K562 (cell line): Measurements from ENCODE around the gene CALCOCO2. TPM values are rescaled to one million over a fixed set of nuclear protein-coding genes. Genes with fewer than 3 reads are reported as not detected.

Experiments
- CBX1 ChIP-seq: sonication (generic); IDR thresholded peaks from 2 replicates; pipeline ENCODE4 v1.6.1; 2016; ENCODE audit warnings: antibody characterized with exemption, low read depth, mild to moderate bottlenecking
- CC2D1A ChIP-seq: fragments of 450-650 bp; IDR thresholded peaks from 2 replicates; pipeline ENCODE4 v1.6.1; 2017; ENCODE audit warnings: mild to moderate bottlenecking
- FOXA1 ChIP-seq: fragments of 450-650 bp; IDR thresholded peaks from 2 replicates; pipeline ENCODE4 v1.6.1; 2016; ENCODE audit warnings: mild to moderate bottlenecking, borderline replicate concordance
- MCM3 ChIP-seq: fragments of 450-650 bp; IDR thresholded peaks from 2 replicates; pipeline ENCODE4 v1.6.1; 2016
- MXI1 ChIP-seq: IDR thresholded peaks from 2 replicates; pipeline ENCODE4 v1.6.1; 2011; ENCODE audit warnings: low read depth, mild to moderate bottlenecking, improper control_type of control experiment, low read length
- NFATC3 ChIP-seq: fragments of 450-650 bp; IDR thresholded peaks from 2 replicates; pipeline ENCODE4 v1.6.1; 2017; ENCODE audit warnings: mild to moderate bottlenecking
- NR2C2 ChIP-seq, 2 experiments: fragments of 200-800 bp in 1 of 2; sonication (Bioruptor generic) in 1 of 2; sonication (generic) in 1 of 2; formaldehyde crosslinking in 1 of 2; IDR thresholded peaks; 2 replicates each; pipeline versions ENCODE4 v1.6.1 to v1.8.0; 2016 to 2022; ENCODE audit warnings: mild to moderate bottlenecking in 1 of 2, missing compliant biosample characterization in 1 of 2, missing genetic modification characterization in 1 of 2, missing genetic modification reagents in 1 of 2
- SRSF3 ChIP-seq: fragments of 200-400 bp; formaldehyde crosslinking; IDR thresholded peaks from 2 replicates; pipeline ENCODE4 v1.6.1; 2016; ENCODE audit warnings: mild to moderate bottlenecking, low read length, moderate library complexity; ENCODE audit not compliant: insufficient read depth
- SRSF9 ChIP-seq: fragments of 200-400 bp; formaldehyde crosslinking; IDR thresholded peaks from 2 replicates; pipeline ENCODE4 v1.6.1; 2017; ENCODE audit warnings: low read depth, low read length, borderline replicate concordance
- THRAP3 ChIP-seq: fragments of 450-650 bp; IDR thresholded peaks from 2 replicates; pipeline ENCODE4 v1.6.1; 2016; ENCODE audit warnings: mild to moderate bottlenecking, inconsistent platforms, borderline replicate concordance
- TRIM28 ChIP-seq: fragments of 450-650 bp; IDR thresholded peaks from 2 replicates; pipeline ENCODE4 v1.6.1; 2017
- ZFPM2 ChIP-seq: fragments of 250-450 bp; sonication (Bioruptor Pico); IDR thresholded peaks from 2 replicates; pipeline ENCODE4 v1.5.1; 2022; ENCODE audit warnings: mild to moderate bottlenecking
- polyA plus RNA-seq, 8 experiments: library from polyadenylated mRNA; depleted of rRNA in 4 of 8; stranded (reverse) in 5 of 8; unstranded in 3 of 8; fragments of >200 nt; fragmentation: Nextera tagmentation in 2 of 8; fragmentation: Illumina TruSeq in 1 of 8; extraction: Ambion mirVana in 2 of 8; extraction: Trizol in 1 of 8; gene quantifications; 2 replicates each; pipeline versions ENCODE4 v1.2.1 to v1.2.3, GENCODE V29; 2011 to 2014; ENCODE audit warnings: inconsistent platforms in 1 of 8, missing spikeins in 1 of 8
- total RNA-seq, 7 experiments: library from RNA; depleted of rRNA in 6 of 7; stranded (reverse); fragments of >200 nt in 6 of 7; fragmentation: Illumina TruSeq in 2 of 7; extraction: Trizol in 2 of 7; gene quantifications; 2 replicates each; pipeline versions ENCODE4 v1.2.1 to v1.2.3, GENCODE V29; 2011 to 2021; ENCODE audit warnings: low replicate concordance in 1 of 7
- TF ChIP-seq, protein P1 (sequence below): IDR thresholded peaks from 2 replicates; pipeline ENCODE4 v1.6.1; 2016; ENCODE audit warnings: missing genetic modification characterization, missing compliant biosample characterization
- TF ChIP-seq, protein P2 (sequence below): fragments of 250-450 bp; sonication (Bioruptor Pico); IDR thresholded peaks from 2 replicates; pipeline ENCODE4 v1.4.0; 2020; ENCODE audit warnings: mild to moderate bottlenecking, moderate library complexity, borderline replicate concordance
- TF ChIP-seq, protein P3 (sequence below): fragments of 250-450 bp; sonication (Bioruptor Pico); IDR thresholded peaks from 2 replicates; pipeline ENCODE4 v1.5.0; 2020; ENCODE audit warnings: mild to moderate bottlenecking, borderline replicate concordance
- TF ChIP-seq, protein P4 (sequence below): sonication (generic); formaldehyde crosslinking; IDR thresholded peaks from 2 replicates; pipeline ENCODE4 v1.8.0; 2022; ENCODE audit warnings: missing genetic modification reagents, mild to moderate bottlenecking, borderline replicate concordance

Gene CALCOCO2
- total and polyA plus RNA-seq, 9 of the 15 experiments (the other 6 are each of a cell fraction or from before 2014, with no cell fraction given): 24.1 to 87.3 (median 67.5) TPM

DNA sequence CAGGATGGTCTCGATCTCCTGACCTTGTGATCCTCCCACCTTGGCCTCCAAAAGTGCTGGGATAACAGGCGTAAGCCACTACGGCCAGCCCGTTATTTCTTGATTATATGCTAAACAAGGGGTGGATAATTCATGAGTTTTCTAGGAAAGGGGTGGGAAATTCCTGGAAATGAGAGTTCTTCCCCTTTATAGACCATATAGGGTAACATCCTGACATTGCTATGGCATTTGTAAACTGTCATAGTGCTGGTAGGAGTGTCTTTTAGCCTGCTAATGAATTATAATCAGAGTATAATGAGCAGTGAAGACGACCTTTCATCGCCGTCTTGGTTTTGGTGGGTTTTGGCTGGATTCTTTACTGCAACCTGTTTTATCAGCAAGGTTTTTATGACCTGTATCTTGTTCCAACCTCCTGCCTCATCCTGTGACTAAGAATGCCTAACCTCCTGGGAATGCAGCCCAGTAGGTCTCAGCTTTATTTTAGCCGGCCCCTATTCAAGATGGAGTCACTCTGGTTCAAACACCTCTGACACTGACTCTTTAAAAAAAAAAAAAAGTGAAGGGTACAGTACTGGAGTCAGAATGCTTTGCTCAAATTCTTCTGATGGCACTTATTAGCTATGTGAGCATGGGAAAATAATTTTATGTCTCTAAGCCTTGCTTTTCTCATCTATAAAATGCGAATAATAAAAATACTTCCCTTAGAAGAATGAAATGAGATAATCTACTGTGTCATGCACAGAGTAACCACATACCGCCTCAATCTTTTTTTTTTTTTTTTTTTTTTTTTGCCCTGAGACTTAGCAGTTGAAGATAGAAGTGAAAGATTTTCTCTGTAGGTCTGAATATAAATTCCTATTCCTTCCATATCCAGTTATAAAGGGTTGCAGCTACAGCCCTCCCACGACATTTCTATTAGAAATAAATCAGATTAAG is 5.1 kb upstream of the CALCOCO2 start (continued):
- no peak for TF ChIP-seq NR2C2 (CRISPR knock-in tag; IDR thresholded peaks at IDR 0.05)
- TF ChIP-seq NR2C2 (tag; IDR thresholded peaks at IDR 0.05): peak; percentile 91
- TF ChIP-seq MXI1: no peak
- TF ChIP-seq CC2D1A: no peak
- TF ChIP-seq, protein P1, sequence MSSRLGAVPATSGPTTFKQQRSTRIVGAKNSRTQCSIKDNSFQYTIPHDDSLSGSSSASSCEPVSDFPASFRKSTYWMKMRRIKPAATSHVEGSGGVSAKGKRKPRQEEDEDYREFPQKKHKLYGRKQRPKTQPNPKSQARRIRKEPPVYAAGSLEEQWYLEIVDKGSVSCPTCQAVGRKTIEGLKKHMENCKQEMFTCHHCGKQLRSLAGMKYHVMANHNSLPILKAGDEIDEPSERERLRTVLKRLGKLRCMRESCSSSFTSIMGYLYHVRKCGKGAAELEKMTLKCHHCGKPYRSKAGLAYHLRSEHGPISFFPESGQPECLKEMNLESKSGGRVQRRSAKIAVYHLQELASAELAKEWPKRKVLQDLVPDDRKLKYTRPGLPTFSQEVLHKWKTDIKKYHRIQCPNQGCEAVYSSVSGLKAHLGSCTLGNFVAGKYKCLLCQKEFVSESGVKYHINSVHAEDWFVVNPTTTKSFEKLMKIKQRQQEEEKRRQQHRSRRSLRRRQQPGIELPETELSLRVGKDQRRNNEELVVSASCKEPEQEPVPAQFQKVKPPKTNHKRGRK: no peak
- no peak for TF ChIP-seq THRAP3
- TF ChIP-seq SRSF3: no peak
- TF ChIP-seq NFATC3: no peak
- TF ChIP-seq CBX1: no peak
- TF ChIP-seq, protein P2, sequence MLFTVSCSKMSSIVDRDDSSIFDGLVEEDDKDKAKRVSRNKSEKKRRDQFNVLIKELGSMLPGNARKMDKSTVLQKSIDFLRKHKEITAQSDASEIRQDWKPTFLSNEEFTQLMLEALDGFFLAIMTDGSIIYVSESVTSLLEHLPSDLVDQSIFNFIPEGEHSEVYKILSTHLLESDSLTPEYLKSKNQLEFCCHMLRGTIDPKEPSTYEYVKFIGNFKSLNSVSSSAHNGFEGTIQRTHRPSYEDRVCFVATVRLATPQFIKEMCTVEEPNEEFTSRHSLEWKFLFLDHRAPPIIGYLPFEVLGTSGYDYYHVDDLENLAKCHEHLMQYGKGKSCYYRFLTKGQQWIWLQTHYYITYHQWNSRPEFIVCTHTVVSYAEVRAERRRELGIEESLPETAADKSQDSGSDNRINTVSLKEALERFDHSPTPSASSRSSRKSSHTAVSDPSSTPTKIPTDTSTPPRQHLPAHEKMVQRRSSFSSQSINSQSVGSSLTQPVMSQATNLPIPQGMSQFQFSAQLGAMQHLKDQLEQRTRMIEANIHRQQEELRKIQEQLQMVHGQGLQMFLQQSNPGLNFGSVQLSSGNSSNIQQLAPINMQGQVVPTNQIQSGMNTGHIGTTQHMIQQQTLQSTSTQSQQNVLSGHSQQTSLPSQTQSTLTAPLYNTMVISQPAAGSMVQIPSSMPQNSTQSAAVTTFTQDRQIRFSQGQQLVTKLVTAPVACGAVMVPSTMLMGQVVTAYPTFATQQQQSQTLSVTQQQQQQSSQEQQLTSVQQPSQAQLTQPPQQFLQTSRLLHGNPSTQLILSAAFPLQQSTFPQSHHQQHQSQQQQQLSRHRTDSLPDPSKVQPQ (CRISPR knock-in tag): peak; percentile 76; the same call in 1 of the 2 replicates
- TF ChIP-seq, protein P3, sequence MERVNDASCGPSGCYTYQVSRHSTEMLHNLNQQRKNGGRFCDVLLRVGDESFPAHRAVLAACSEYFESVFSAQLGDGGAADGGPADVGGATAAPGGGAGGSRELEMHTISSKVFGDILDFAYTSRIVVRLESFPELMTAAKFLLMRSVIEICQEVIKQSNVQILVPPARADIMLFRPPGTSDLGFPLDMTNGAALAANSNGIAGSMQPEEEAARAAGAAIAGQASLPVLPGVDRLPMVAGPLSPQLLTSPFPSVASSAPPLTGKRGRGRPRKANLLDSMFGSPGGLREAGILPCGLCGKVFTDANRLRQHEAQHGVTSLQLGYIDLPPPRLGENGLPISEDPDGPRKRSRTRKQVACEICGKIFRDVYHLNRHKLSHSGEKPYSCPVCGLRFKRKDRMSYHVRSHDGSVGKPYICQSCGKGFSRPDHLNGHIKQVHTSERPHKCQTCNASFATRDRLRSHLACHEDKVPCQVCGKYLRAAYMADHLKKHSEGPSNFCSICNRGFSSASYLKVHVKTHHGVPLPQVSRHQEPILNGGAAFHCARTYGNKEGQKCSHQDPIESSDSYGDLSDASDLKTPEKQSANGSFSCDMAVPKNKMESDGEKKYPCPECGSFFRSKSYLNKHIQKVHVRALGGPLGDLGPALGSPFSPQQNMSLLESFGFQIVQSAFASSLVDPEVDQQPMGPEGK (CRISPR knock-in tag): peak; percentile 89
- no peak for TF ChIP-seq TRIM28
- TF ChIP-seq MCM3: no peak
- TF ChIP-seq FOXA1: no peak
- no peak for TF ChIP-seq SRSF9
- peak; percentile 96; the same call in 1 of the 2 replicates for TF ChIP-seq ZFPM2 (CRISPR knock-in tag)
- TF ChIP-seq, protein P4, sequence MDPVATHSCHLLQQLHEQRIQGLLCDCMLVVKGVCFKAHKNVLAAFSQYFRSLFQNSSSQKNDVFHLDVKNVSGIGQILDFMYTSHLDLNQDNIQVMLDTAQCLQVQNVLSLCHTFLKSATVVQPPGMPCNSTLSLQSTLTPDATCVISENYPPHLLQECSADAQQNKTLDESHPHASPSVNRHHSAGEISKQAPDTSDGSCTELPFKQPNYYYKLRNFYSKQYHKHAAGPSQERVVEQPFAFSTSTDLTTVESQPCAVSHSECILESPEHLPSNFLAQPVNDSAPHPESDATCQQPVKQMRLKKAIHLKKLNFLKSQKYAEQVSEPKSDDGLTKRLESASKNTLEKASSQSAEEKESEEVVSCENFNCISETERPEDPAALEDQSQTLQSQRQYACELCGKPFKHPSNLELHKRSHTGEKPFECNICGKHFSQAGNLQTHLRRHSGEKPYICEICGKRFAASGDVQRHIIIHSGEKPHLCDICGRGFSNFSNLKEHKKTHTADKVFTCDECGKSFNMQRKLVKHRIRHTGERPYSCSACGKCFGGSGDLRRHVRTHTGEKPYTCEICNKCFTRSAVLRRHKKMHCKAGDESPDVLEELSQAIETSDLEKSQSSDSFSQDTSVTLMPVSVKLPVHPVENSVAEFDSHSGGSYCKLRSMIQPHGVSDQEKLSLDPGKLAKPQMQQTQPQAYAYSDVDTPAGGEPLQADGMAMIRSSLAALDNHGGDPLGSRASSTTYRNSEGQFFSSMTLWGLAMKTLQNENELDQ: no peak
